NB4 (cell line): ENCODE results near the gene WDR76.

Experiments used
- DNase-seq: peaks from one replicate; pipeline ENCODE4 v3.0.0; 2010; ENCODE audit warnings: low read depth
- H3K4me3 ChIP-seq: one replicate; pipeline ENCODE4 v1.5.1; 2011; ENCODE audit warnings: mild to moderate bottlenecking, low read depth, low read length, moderate library complexity
- MYC ChIP-seq: IDR thresholded peaks from 2 replicates; pipeline ENCODE4 v1.6.1; 2011; ENCODE audit warnings: low read depth, low read length
- POLR2A ChIP-seq: IDR thresholded peaks from 2 replicates; pipeline ENCODE4 v1.6.1; 2011; ENCODE audit warnings: mild to moderate bottlenecking; ENCODE audit not compliant: insufficient read length; ENCODE audit errors: extremely low read depth
- TF ChIP-seq, protein P1 (sequence below): IDR thresholded peaks from 2 replicates; pipeline ENCODE4 v1.6.1; 2011; ENCODE audit warnings: low read depth, low read length
- TF ChIP-seq, protein P2 (sequence below): IDR thresholded peaks from one replicate; pipeline ENCODE4 v1.5.1; 2012; ENCODE audit warnings: low read depth, low read length

Gene WDR76

GRCh38 chr15:43908516-43909050, 81.8 kb downstream of the WDR76 start:
- no peak for DNase-seq
- no peak overlapping the region for H3K4me3 ChIP-seq
- TF ChIP-seq, protein P1, sequence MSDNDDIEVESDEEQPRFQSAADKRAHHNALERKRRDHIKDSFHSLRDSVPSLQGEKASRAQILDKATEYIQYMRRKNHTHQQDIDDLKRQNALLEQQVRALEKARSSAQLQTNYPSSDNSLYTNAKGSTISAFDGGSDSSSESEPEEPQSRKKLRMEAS: no peak
- TF ChIP-seq POLR2A: no peak
- TF ChIP-seq MYC: no peak
- TF ChIP-seq, protein P2, sequence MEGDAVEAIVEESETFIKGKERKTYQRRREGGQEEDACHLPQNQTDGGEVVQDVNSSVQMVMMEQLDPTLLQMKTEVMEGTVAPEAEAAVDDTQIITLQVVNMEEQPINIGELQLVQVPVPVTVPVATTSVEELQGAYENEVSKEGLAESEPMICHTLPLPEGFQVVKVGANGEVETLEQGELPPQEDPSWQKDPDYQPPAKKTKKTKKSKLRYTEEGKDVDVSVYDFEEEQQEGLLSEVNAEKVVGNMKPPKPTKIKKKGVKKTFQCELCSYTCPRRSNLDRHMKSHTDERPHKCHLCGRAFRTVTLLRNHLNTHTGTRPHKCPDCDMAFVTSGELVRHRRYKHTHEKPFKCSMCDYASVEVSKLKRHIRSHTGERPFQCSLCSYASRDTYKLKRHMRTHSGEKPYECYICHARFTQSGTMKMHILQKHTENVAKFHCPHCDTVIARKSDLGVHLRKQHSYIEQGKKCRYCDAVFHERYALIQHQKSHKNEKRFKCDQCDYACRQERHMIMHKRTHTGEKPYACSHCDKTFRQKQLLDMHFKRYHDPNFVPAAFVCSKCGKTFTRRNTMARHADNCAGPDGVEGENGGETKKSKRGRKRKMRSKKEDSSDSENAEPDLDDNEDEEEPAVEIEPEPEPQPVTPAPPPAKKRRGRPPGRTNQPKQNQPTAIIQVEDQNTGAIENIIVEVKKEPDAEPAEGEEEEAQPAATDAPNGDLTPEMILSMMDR: no peak

GRCh38 chr15:43911235-43911781, 84.5 kb downstream of the WDR76 start:
- no peak for DNase-seq
- no peak overlapping the region for H3K4me3 ChIP-seq
- TF ChIP-seq, protein P2: no peak
- TF ChIP-seq POLR2A: no peak
- TF ChIP-seq, protein P1: no peak
- no peak for TF ChIP-seq MYC

GRCh38 chr15:43912208-43912607, 85.4 kb downstream of the WDR76 start:
- DNase-seq: no peak
- TF ChIP-seq POLR2A: no peak
- TF ChIP-seq MYC: no peak
- TF ChIP-seq, protein P1: no peak
- TF ChIP-seq, protein P2: no peak
- no peak overlapping the region for H3K4me3 ChIP-seq

DNA sequence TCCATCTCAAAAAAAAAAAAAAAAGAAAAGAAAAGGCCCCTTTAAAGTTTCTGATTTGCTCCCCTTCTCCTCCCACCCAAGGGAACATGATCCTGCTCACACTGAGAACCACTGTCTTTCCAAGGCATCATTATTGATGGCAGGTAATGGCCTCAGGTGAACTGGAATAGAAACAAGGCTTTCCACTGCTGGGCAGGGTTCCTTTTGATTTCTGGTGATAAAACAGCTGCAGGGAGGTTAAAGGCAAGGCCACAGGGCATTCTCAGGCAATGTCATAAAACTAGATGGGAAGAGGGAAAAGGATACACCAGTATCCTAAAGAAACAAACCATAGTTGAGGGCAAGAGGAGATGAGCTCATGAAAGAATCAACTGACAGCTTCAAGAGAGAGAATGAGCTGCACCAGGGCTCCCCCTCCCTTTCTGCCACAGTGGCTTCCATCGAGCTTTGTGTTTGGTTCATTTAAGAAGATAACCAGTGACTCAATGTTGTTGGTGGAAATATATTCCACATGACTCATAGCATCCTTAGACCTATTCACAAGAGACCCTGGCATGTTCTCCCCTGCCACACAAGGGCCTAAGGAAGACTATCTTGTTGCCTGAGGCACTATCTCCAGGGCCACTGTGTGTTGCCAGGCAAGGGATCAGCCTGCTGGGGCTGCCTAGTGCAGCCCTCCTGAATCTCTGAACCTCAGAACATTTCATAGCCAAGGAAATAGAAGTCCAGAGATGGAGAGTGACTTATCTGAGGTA, 86.4 kb downstream of the WDR76 start:
- TF ChIP-seq MYC: no peak
- TF ChIP-seq, protein P1: no peak
- TF ChIP-seq POLR2A: no peak
- TF ChIP-seq, protein P2: no peak
- DNase-seq: no peak
- H3K4me3 ChIP-seq: no peak overlapping the region

GRCh38 chr15:43913941-43914340, 87.1 kb downstream of the WDR76 start:
- TF ChIP-seq, protein P1: no peak
- DNase-seq: no peak
- no peak overlapping the region for H3K4me3 ChIP-seq

DNA sequence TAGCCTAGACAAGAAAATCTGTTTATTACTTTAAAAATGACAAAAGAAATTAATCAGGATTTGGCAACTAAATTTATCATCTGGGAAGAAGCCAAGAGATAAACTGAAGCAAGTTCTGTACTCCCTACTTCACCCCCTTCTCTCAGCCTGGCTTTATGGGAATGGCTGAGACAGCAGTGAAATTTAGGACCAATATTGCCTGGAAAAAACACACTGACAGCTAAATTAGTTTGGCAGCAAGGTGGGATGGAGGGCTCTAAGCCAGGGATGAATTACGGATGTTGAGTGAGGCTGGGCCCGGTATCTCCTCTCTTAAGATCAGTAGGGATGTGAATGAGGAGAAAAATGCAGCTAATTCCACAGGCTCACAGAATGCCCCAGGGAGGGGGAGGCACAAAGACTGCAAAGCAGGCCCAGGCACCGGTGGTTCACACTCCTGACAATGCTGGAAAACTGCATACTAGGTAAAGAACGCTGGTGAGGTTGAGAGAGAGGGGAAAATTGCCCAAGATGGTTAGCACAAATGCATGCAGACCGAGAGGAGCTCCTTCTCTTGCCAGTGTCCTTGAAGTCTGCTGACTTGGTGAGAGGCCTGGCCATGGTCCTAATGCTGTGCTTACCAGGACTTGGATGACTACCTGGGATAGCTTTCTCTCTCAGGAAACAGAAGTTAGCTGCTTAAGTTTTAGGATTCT, 89.0 kb downstream of the WDR76 start:
- no peak for DNase-seq
- H3K4me3 ChIP-seq: no peak overlapping the region
- TF ChIP-seq MYC (no peak), POLR2A (no peak)
- TF ChIP-seq, protein P1: no peak
- TF ChIP-seq, protein P2: no peak
